H1 (cell line): Measurements from ENCODE around the gene MYLK4. TPM values are rescaled to one million over a fixed set of nuclear protein-coding genes. Genes with fewer than 3 reads are reported as not detected.

Experiments
- CTCF ChIA-PET: fragments of 300-600 bp; sonication (Branson Sonifier 250); formaldehyde crosslinking; loops from one replicate; lab custom pipeline; 2021; ENCODE audit not compliant: partially characterized antibody; lab: Charles Lee
- POLR2A ChIA-PET: fragments of 300-600 bp; sonication (Branson Sonifier 250); formaldehyde crosslinking; loops from one replicate; lab custom pipeline; 2021; ENCODE audit warnings: inconsistent platforms; ENCODE audit not compliant: partially characterized antibody; lab: Charles Lee
- DNase-seq, 2 experiments: peaks; one replicate each; pipeline versions ENCODE4 v3.0.0 to v3.0.0-alpha.2; 2010 to 2022; ENCODE audit warnings: low spot score in 2 of 2, low read depth in 1 of 2, mixed read lengths in 1 of 2
- FAIRE-seq: peaks from 2 replicates; lab custom pipeline; 2011; peaks lifted over from hg19 to GRCh38; lab: Jason Lieb, UNC
- H2AFZ ChIP-seq: 2 replicates; pipeline ENCODE4 v1.8.1; 2012; ENCODE audit warnings: low read length, inconsistent platforms
- H2AK5ac ChIP-seq: 2 replicates; pipeline ENCODE4 v1.6.1; 2013; ENCODE audit warnings: low read depth, low read length
- H2BK120ac ChIP-seq: replicated peaks from 2 replicates; pipeline ENCODE3; 2013; ENCODE audit warnings: low read depth, low read length, inconsistent platforms
- H2BK12ac ChIP-seq: 2 replicates; pipeline ENCODE4 v1.6.1; 2013; ENCODE audit warnings: low read depth, low read length
- H2BK15ac ChIP-seq: 2 replicates; pipeline ENCODE4 v1.6.1; 2013; ENCODE audit warnings: low read length
- H2BK20ac ChIP-seq: 2 replicates; pipeline ENCODE4 v1.6.1; 2013; ENCODE audit warnings: low read length
- H2BK5ac ChIP-seq: 2 replicates; pipeline ENCODE4 v1.6.1; 2013; ENCODE audit warnings: low read depth, low read length
- H3K14ac ChIP-seq: 2 replicates; pipeline ENCODE4 v1.6.1; 2013; ENCODE audit warnings: inconsistent platforms; ENCODE audit not compliant: insufficient read length
- H3K18ac ChIP-seq: 2 replicates; pipeline ENCODE4 v1.6.1; 2013; ENCODE audit warnings: low read length; ENCODE audit errors: extremely low read depth
- H3K23ac ChIP-seq: 2 replicates; pipeline ENCODE4 v1.6.1; 2013; ENCODE audit warnings: inconsistent platforms; ENCODE audit not compliant: insufficient read length
- H3K23me2 ChIP-seq: 2 replicates; pipeline ENCODE4 v1.6.1; 2013; ENCODE audit warnings: low read depth, low read length
- H3K27ac ChIP-seq: 2 replicates; pipeline ENCODE4 v1.6.1; 2011; ENCODE audit warnings: low read depth, low read length, inconsistent platforms
- H3K27me3 ChIP-seq, 4 experiments: replicated peaks in 1 of 4; 1 replicate in 1 of 4; 2 replicates in 3 of 4; pipeline versions ENCODE4 v1.6.1 to v1.8.1; 2011 to 2013; ENCODE audit warnings: low read length in 3 of 4, mild to moderate bottlenecking in 3 of 4, inconsistent platforms in 2 of 4, mixed read lengths in 2 of 4, moderate library complexity in 1 of 4; ENCODE audit not compliant: control insufficient read depth in 3 of 4, insufficient read depth in 3 of 4; ENCODE audit errors: extremely low read depth in 1 of 4
- H3K36me3 ChIP-seq, 4 experiments: 2 replicates each; pipeline versions ENCODE4 v1.6.1 to v1.8.1; 2011 to 2013; ENCODE audit warnings: mild to moderate bottlenecking in 4 of 4, low read length in 3 of 4, moderate library complexity in 2 of 4, control low read depth in 1 of 4, inconsistent platforms in 1 of 4; ENCODE audit not compliant: insufficient read depth in 4 of 4, control insufficient read depth in 2 of 4
- H3K4ac ChIP-seq: replicated peaks from 2 replicates; pipeline ENCODE3; 2013; ENCODE audit warnings: low read length, low read depth, mixed read lengths, inconsistent platforms; ENCODE audit not compliant: insufficient read length
- H3K4me1 ChIP-seq, 4 experiments: replicated peaks in 1 of 4; 1 replicate in 1 of 4; 2 replicates in 3 of 4; pipeline versions ENCODE4 v1.6.1 to v1.8.1; 2011 to 2013; ENCODE audit warnings: low read length in 3 of 4, inconsistent platforms in 2 of 4, mixed read lengths in 1 of 4; ENCODE audit not compliant: insufficient read depth in 4 of 4, control insufficient read depth in 3 of 4
- H3K4me2 ChIP-seq, 2 experiments: 2 replicates each; pipeline versions ENCODE4 v1.6.1 to v1.8.1; 2011 to 2013; ENCODE audit warnings: low read depth in 2 of 2, low read length in 2 of 2, control low read depth in 1 of 2, inconsistent platforms in 1 of 2, mild to moderate bottlenecking in 1 of 2; ENCODE audit not compliant: insufficient read depth in 1 of 2
- H3K4me3 ChIP-seq, 4 experiments: fragments of 200-600, 300-600 bp in 1 of 4; sonication (generic), shearing (Covaris generic), sonication (Bioruptor Twin) in 1 of 4; 2 replicates each; pipeline versions ENCODE4 v1.5.1 to v1.8.1; 2011 to 2016; ENCODE audit warnings: low read length in 4 of 4, low read depth in 3 of 4, control low read depth in 2 of 4, inconsistent platforms in 2 of 4, mild to moderate bottlenecking in 2 of 4, mixed read lengths in 1 of 4, moderate library complexity in 1 of 4; ENCODE audit not compliant: insufficient read depth in 2 of 4; ENCODE audit errors: extremely low read depth in 1 of 4
- H3K56ac ChIP-seq: replicated peaks from 2 replicates; pipeline ENCODE3; 2013; ENCODE audit warnings: low read depth, mild to moderate bottlenecking, mixed read lengths, low read length, inconsistent platforms; ENCODE audit not compliant: insufficient read length
- H3K79me1 ChIP-seq: 2 replicates; pipeline ENCODE4 v1.6.1; 2013; ENCODE audit warnings: low read depth, low read length, control low read depth
- H3K79me2 ChIP-seq, 2 experiments: 2 replicates each; pipeline versions ENCODE4 v1.6.1 to v1.8.1; 2012 to 2013; ENCODE audit warnings: low read length in 2 of 2, mild to moderate bottlenecking in 2 of 2, inconsistent platforms in 1 of 2; ENCODE audit not compliant: insufficient read depth in 2 of 2, control insufficient read depth in 1 of 2
- H3K9ac ChIP-seq, 4 experiments: replicated peaks in 1 of 4; 1 replicate in 1 of 4; 2 replicates in 3 of 4; pipeline versions ENCODE4 v1.6.1 to v1.8.1; 2011 to 2013; ENCODE audit warnings: low read depth in 3 of 4, low read length in 3 of 4, control low read depth in 2 of 4, mild to moderate bottlenecking in 2 of 4, moderate library complexity in 2 of 4, inconsistent platforms in 1 of 4; ENCODE audit errors: extremely low read depth in 1 of 4
- H3K9me3 ChIP-seq, 2 experiments: 2 replicates each; pipeline versions ENCODE4 v1.6.1 to v1.8.1; 2012 to 2013; ENCODE audit warnings: mild to moderate bottlenecking in 2 of 2, moderate library complexity in 2 of 2, control low read depth in 1 of 2, inconsistent platforms in 1 of 2, low read depth in 1 of 2, low read length in 1 of 2, mixed read lengths in 1 of 2; ENCODE audit not compliant: insufficient read depth in 2 of 2
- H4K20me1 ChIP-seq, 2 experiments: replicated peaks in 1 of 2; 2 replicates each; pipeline versions ENCODE3 to v1.8.1; 2011 to 2013; ENCODE audit warnings: inconsistent platforms in 2 of 2, low read length in 2 of 2, mild to moderate bottlenecking in 1 of 2; ENCODE audit not compliant: insufficient read depth in 2 of 2, control insufficient read depth in 1 of 2
- H4K5ac ChIP-seq: 2 replicates; pipeline ENCODE4 v1.6.1; 2013; ENCODE audit warnings: low read length, low read depth, mixed read lengths, inconsistent platforms; ENCODE audit not compliant: insufficient read length
- H4K8ac ChIP-seq: 2 replicates; pipeline ENCODE4 v1.8.0; 2013; ENCODE audit warnings: mild to moderate bottlenecking, moderate library complexity, low read length, inconsistent platforms; ENCODE audit not compliant: insufficient read depth; ENCODE audit errors: extremely low read depth
- H4K91ac ChIP-seq: replicated peaks from 2 replicates; pipeline ENCODE3; 2013; ENCODE audit warnings: low read length, mixed read lengths, inconsistent platforms; ENCODE audit not compliant: insufficient read length
- CREB1 ChIP-seq: IDR thresholded peaks from 2 replicates; pipeline ENCODE4 v1.6.1; 2012; ENCODE audit warnings: inconsistent platforms
- EGR1 ChIP-seq: IDR thresholded peaks from 2 replicates; pipeline ENCODE4 v1.6.1; 2011; ENCODE audit warnings: low read depth, low read length, borderline replicate concordance
- FOSL1 ChIP-seq: IDR thresholded peaks from 2 replicates; pipeline ENCODE4 v1.6.1; 2011; ENCODE audit warnings: mild to moderate bottlenecking, low read depth, low read length, moderate library complexity; ENCODE audit not compliant: insufficient read depth
- GABPA ChIP-seq: IDR thresholded peaks from 2 replicates; pipeline ENCODE4 v1.6.1; 2011; ENCODE audit warnings: mild to moderate bottlenecking, low read length, moderate library complexity, borderline replicate concordance; ENCODE audit not compliant: insufficient read depth
- HDAC2 ChIP-seq, 2 experiments: fragments of 300-600 bp in 1 of 2; sonication (generic) in 1 of 2; IDR thresholded peaks; 2 replicates each; pipeline ENCODE4 v1.6.1; 2011 to 2012; ENCODE audit warnings: low read depth in 2 of 2, low read length in 2 of 2, mild to moderate bottlenecking in 2 of 2, moderate library complexity in 2 of 2, borderline replicate concordance in 1 of 2, inconsistent platforms in 1 of 2
- KDM4A ChIP-seq: IDR thresholded peaks from one replicate; pipeline ENCODE4 v1.7.1; 2012; ENCODE audit warnings: low read depth, mild to moderate bottlenecking, moderate library complexity, low read length, inconsistent platforms; ENCODE audit not compliant: severe bottlenecking
- KDM5A ChIP-seq: fragments of 200-600 bp; IDR thresholded peaks from 2 replicates; pipeline ENCODE4 v1.7.1; 2012; ENCODE audit warnings: mild to moderate bottlenecking, low read length, inconsistent platforms, mixed read lengths
- NRF1 ChIP-seq: IDR thresholded peaks from 2 replicates; pipeline ENCODE4 v1.6.1; 2011; ENCODE audit warnings: mild to moderate bottlenecking, low read depth, low read length, improper control_type of control experiment
- PHF8 ChIP-seq: fragments of 200-600 bp; sonication (generic); conservative IDR thresholded peaks from 2 replicates; pipeline ENCODE4 v1.7.1; 2012; ENCODE audit warnings: low read depth, mild to moderate bottlenecking, inconsistent platforms, low read length, moderate library complexity
- SIRT6 ChIP-seq: IDR thresholded peaks from one replicate; pipeline ENCODE4 v1.7.1; 2012; ENCODE audit warnings: low read length, inconsistent platforms
- SP4 ChIP-seq: IDR thresholded peaks from 2 replicates; pipeline ENCODE4 v1.6.1; 2012; ENCODE audit warnings: low read length, inconsistent platforms
- SUZ12 ChIP-seq: fragments of 200-600 bp; sonication (generic); IDR thresholded peaks from 2 replicates; pipeline ENCODE4 v1.6.1; 2012; ENCODE audit warnings: mild to moderate bottlenecking, inconsistent platforms, low read length, moderate library complexity, mixed read lengths
- TAF1 ChIP-seq: IDR thresholded peaks from 2 replicates; pipeline ENCODE4 v1.6.1; 2011; ENCODE audit warnings: mild to moderate bottlenecking, low read depth, low read length
- WGBS, 2 experiments: shearing (Covaris generic) in 1 of 2; methylation state at CpG; one replicate each; pipeline versions ENCODE4 v1.1.6 to v1.1.7; 2013 to 2015; ENCODE audit warnings: low lambda C conversion rate in 2 of 2, mixed read lengths in 2 of 2, inconsistent platforms in 1 of 2, low coverage in 1 of 2, missing lambda C conversion rate in 1 of 2; ENCODE audit not compliant: insufficient replicate concordance in 2 of 2, insufficient coverage in 1 of 2, insufficient read length in 1 of 2; ENCODE audit errors: extremely low coverage in 1 of 2, missing lambda C conversion rate in 1 of 2; 5-methylcytosine and 5-hydroxymethylcytosine counted together
- polyA plus RNA-seq, 7 experiments: library from polyadenylated mRNA; depleted of rRNA in 3 of 7; stranded (reverse) in 5 of 7; unstranded in 2 of 7; fragments of >200 nt in 5 of 7; fragments of 200-250 nt in 2 of 7; gene quantifications; 1 replicate in 5 of 7; 2 replicates in 1 of 7; 4 replicates in 1 of 7; pipeline versions ENCODE4 v1.2.1 to v1.2.3, GENCODE V29; 2011 to 2013; ENCODE audit warnings: missing spikeins in 2 of 7, mixed read lengths in 2 of 7
- total RNA-seq: library from RNA; stranded (reverse); fragmentation: NEBNext Ultra II Directional; extraction: Animal tissue kit (Norgen Biotek cat#: 25700); gene quantifications from 2 replicates; pipeline ENCODE4 v1.2.1, GENCODE V29; 2021

Gene MYLK4
- total and polyA plus RNA-seq, 2 of the 8 experiments (the other 6 are each of a cell fraction or from before 2014, with no cell fraction given): 0.11 to 0.17 TPM

DNA sequence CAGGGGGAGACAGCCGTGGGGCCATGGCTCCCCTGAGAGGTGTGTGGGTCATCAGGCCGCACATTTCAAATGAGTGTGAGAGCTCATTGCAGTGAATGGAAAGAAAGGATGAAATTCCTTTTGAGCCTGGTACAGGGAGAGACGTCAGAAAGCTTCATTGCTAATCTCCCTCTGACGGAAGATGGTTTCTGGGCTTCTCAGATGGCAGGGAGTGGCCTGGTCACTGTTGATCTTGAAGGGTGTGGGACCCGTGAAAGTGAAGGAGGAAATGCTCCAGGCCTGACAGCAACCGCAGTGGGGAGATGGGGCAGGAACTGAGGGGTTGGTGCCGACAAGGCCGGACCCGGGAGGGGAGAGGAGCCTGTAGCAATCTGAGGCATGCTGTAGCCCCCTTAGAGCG is 127.4 kb downstream of the MYLK4 start:
- Histone ChIP-seq H3K79me1 (no peaks in the 10 kb centered on the region), H3K56ac (no peak overlapping the region), H2AK5ac (no peak overlapping the region), H3K14ac (no peak overlapping the region), H3K4me1 (no peaks in the 10 kb centered on the region), H2BK12ac (no peak overlapping the region), H3K23ac (no peak overlapping the region), H4K91ac (no peak overlapping the region), H3K23me2 (no peaks in the 10 kb centered on the region; the same call in 1 of the 2 replicates), H3K9me3 (no peaks in the 10 kb centered on the region), H4K8ac (no peak overlapping the region), H3K36me3 (no peaks in the 10 kb centered on the region), H2BK20ac (no peak overlapping the region), H2BK120ac (no peak overlapping the region), H3K9ac (no peak overlapping the region), H2BK15ac (no peak overlapping the region), H3K4me3 (no peak overlapping the region), H3K27ac (no peak overlapping the region), H4K5ac (no peak overlapping the region), H3K27me3 (no peaks in the 10 kb centered on the region), H3K18ac (no peak overlapping the region), H4K20me1 (no peaks in the 10 kb centered on the region), H2AFZ (no peak overlapping the region), H3K4me2 (no peak overlapping the region), H2BK5ac (no peak overlapping the region), H3K4ac (no peak overlapping the region), H3K79me2 (no peaks in the 10 kb centered on the region)
- 89% methylated on average over 10 of the region's 10 CpGs; no CpG with 5 or more reads in 1 of the 2 experiments for WGBS, 2 experiments
- ChIA-PET CTCF (interaction anchor here (0.7 to 2.5 kb wide), 7 partner anchors 11 to 1027 kb away, joined by 3 to 31 read pairs (median 3); no protein-coding TSS in a partner anchor), POLR2A (no interaction called here)
- FAIRE-seq (no peak), DNase-seq (no peak)
- TF ChIP-seq HDAC2 (IDR thresholded peaks at IDR 0.05; ENCODE audit: borderline replicate concordance in 1 of 2, low read depth in 2 of 2, low read length in 2 of 2) (no peak), SP4 (no peak), FOSL1 (no peak), SIRT6 (no peak), PHF8 (no peak), CREB1 (no peak), EGR1 (no peak), KDM5A (no peak), GABPA (no peak), TAF1 (no peak), NRF1 (no peak), SUZ12 (no peak), KDM4A (no peak)
